ENCODE data around the gene SLC1A3. TPM values are rescaled to one million over a fixed set of nuclear protein-coding genes. Genes with fewer than 3 reads are reported as not detected.

The SLC1A3 gene
- total RNA-seq, 1 donor from 2014 or later: 0.25 TPM

DNA sequence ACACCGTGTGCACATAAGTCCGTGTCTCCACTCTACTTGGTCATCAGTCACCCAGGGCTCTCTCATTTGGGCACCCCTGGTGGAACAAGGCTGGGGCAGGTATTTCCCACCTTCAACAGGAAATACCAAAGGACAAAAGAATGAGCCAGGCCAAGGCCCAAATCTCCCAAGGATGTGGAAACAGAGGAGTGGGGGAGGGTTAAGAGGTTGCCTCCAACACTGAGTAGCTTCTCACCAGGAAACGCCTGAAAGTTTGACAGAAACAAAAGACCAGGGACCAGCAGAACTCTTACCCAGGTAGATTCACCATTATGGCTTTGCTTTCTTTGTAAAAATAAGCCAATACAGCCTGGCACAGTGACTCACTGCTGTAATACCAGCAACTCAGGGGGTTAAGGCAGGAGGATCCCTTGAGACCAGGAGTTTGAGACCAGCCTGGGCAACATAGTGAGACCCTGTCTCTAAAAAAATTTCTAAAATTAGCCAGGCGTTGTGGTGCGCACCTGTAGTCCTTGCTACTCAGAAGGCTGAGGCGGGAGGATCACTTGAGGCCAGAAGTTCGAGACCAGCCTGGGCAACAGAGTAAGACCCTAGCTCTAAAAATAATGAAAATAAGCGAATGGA lies 12.7 kb downstream of the SLC1A3 start:
- DNase-seq (ENCODE audit: low read depth): no peak
- H3K36me3 ChIP-seq (ENCODE audit: control insufficient read depth, insufficient read depth, low read length): no peaks in the 10 kb centered on the region

DNA sequence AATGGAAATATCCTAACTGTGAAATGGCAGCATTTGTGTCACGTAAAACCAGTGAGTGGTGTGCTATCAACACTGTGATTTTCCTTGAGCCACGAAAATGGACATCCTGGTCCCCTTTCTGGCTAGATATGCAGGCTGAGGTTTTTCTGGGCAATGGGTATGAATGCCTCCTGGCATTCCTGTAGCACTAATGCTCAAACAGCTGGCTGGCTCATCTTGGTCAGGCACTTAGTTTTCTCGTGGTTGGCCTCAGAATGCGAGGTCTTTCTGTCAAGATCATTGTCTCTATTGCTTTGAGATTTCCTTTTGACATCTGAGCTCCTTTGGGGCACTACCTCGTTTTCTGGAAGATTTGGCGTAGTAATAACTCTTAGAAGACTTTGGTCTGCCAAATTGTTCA lies 15.6 kb downstream of the SLC1A3 start:
- DNase-seq (ENCODE audit: low read depth): no peak
- Histone ChIP-seq H3K4me3 (ENCODE audit: low read depth, low read length) (no peak overlapping the region), H3K36me3 (ENCODE audit: control insufficient read depth, insufficient read depth, low read length) (no peaks in the 10 kb centered on the region), H3K27me3 (ENCODE audit: control insufficient read depth, insufficient read depth, low read length) (no peaks in the 10 kb centered on the region)
- TF ChIP-seq, protein P1, sequence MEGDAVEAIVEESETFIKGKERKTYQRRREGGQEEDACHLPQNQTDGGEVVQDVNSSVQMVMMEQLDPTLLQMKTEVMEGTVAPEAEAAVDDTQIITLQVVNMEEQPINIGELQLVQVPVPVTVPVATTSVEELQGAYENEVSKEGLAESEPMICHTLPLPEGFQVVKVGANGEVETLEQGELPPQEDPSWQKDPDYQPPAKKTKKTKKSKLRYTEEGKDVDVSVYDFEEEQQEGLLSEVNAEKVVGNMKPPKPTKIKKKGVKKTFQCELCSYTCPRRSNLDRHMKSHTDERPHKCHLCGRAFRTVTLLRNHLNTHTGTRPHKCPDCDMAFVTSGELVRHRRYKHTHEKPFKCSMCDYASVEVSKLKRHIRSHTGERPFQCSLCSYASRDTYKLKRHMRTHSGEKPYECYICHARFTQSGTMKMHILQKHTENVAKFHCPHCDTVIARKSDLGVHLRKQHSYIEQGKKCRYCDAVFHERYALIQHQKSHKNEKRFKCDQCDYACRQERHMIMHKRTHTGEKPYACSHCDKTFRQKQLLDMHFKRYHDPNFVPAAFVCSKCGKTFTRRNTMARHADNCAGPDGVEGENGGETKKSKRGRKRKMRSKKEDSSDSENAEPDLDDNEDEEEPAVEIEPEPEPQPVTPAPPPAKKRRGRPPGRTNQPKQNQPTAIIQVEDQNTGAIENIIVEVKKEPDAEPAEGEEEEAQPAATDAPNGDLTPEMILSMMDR (IDR thresholded peaks at IDR 0.05; ENCODE audit: insufficient read depth, low read length, poor library complexity, severe bottlenecking): no peak

More for the DNA sequence above, 12.7 kb downstream of the SLC1A3 start:
- no peaks in the 10 kb centered on the region for H3K27me3 ChIP-seq (ENCODE audit: control insufficient read depth, insufficient read depth, low read length)
- TF ChIP-seq, protein P1 (IDR thresholded peaks at IDR 0.05; ENCODE audit: insufficient read depth, low read length, poor library complexity, severe bottlenecking): no peak
- no peak overlapping the region for H3K4me3 ChIP-seq (ENCODE audit: low read depth, low read length)

DNA sequence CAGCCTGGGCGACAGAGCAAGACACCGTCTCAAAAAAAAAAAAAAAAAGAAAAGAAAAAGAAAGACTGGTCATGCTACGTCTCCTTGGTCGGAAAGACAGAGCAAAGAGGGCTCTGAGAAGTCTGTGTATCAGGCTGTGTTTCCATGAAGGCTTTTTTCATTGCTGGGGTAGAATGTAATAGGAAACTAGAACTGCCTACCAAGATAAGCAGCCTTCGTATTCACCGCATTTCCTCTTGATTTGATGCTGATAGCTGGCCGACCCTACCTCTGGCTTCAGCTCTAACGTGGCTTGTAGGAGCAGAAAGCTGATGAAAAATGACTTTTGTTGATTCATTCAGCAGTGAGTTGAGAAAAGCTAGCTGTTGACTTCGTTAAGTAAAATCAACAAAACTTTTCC lies 17.4 kb downstream of the SLC1A3 start:
- no peak for DNase-seq (ENCODE audit: low read depth)
- H3K36me3 ChIP-seq (ENCODE audit: control insufficient read depth, insufficient read depth, low read length): no peaks in the 10 kb centered on the region
- TF ChIP-seq, protein P1 (IDR thresholded peaks at IDR 0.05; ENCODE audit: insufficient read depth, low read length, poor library complexity, severe bottlenecking): no peak

DNA sequence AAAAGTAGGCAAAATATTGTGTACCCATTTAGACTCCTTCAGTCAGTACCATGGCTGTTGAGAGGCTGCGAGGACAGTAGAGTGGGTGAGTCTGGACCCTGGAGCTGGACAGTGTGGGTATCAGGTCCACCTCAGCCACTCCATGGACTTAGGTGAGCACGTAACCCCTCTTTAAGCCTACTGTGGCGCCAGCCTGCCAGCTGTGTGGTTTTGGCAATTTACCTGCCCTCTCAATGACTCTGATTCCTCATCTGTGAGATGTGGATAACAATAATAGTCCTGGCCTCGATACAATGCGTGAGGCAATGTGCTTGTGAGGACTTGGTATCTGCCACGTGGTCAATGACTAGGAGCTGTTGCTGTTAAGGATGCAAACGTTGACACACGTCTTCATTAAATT lies 17.9 kb downstream of the SLC1A3 start:
- DNase-seq (ENCODE audit: low read depth): no peak
- H3K27me3 ChIP-seq (ENCODE audit: control insufficient read depth, insufficient read depth, low read length): no peaks in the 10 kb centered on the region
- TF ChIP-seq, protein P1 (IDR thresholded peaks at IDR 0.05; ENCODE audit: insufficient read depth, low read length, poor library complexity, severe bottlenecking): no peak

More for the DNA sequence above, 17.4 kb downstream of the SLC1A3 start:
- Histone ChIP-seq H3K4me3 (ENCODE audit: low read depth, low read length) (no peak overlapping the region), H3K27me3 (ENCODE audit: control insufficient read depth, insufficient read depth, low read length) (no peaks in the 10 kb centered on the region)

DNA sequence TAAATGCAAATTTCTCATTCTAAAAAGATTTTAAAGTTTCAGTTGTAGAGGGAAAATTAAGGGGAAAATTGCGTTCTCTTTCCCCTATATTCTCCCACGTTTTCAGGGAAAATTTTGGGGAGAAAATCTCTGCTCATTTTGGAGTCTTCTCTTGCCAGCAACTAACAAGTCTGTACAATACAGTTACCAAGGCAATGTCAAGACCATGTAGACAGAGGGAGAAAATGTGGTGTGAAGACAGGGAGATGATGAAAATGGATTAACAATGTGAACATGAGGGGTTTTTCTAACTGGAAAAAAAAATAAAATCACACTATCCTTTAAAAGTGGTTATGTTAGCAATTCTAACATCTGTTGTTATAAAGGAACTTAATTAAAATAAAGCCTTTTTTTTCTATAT lies 22.3 kb downstream of the SLC1A3 start:
- TF ChIP-seq, protein P1 (IDR thresholded peaks at IDR 0.05; ENCODE audit: insufficient read depth, low read length, poor library complexity, severe bottlenecking): no peak
- no peak for DNase-seq (ENCODE audit: low read depth)
- H3K27me3 ChIP-seq (ENCODE audit: control insufficient read depth, insufficient read depth, low read length): no peaks in the 10 kb centered on the region
- H3K36me3 ChIP-seq (ENCODE audit: control insufficient read depth, insufficient read depth, low read length): no peaks in the 10 kb centered on the region
- no peak overlapping the region for H3K4me3 ChIP-seq (ENCODE audit: low read depth, low read length)

More for the DNA sequence above, 17.9 kb downstream of the SLC1A3 start:
- no peak overlapping the region for H3K4me3 ChIP-seq (ENCODE audit: low read depth, low read length)
- H3K36me3 ChIP-seq (ENCODE audit: control insufficient read depth, insufficient read depth, low read length): no peaks in the 10 kb centered on the region

DNA sequence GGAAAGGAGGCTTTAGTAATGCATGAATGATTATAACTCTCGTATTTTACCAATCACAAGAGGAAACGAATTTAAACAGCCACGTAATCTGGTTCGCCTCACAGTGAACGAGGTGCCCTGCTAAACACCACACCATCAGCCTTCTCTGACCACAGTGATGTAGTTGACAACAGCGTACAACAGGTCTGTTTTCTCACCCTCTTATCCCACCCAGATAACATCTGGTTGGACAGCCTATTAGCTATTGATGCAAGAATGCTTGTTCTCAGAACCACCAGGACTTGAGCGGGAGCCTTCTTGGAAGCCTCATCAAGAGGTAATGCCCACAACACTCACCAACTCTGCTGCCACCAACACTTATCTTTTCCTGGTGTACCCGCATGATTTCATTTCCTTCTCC lies 23.3 kb downstream of the SLC1A3 start:
- Histone ChIP-seq H3K27me3 (ENCODE audit: control insufficient read depth, insufficient read depth, low read length) (no peaks in the 10 kb centered on the region), H3K36me3 (ENCODE audit: control insufficient read depth, insufficient read depth, low read length) (no peaks in the 10 kb centered on the region), H3K4me3 (ENCODE audit: low read depth, low read length) (no peak overlapping the region)
- DNase-seq (ENCODE audit: low read depth): no peak
- TF ChIP-seq, protein P1 (IDR thresholded peaks at IDR 0.05; ENCODE audit: insufficient read depth, low read length, poor library complexity, severe bottlenecking): no peak

All from kidney epithelial cell (primary cell).